Rectal smooth muscle tissue (tissue), 1 donor: ENCODE data around the gene RAB31.

ENCODE experiments used
- H3K27ac ChIP-seq: one replicate; pipeline ENCODE4 v1.7.0; 2013; ENCODE audit warnings: low read depth, low read length, inconsistent platforms
- H3K27me3 ChIP-seq: one replicate; pipeline ENCODE4 v1.7.0; 2013; ENCODE audit warnings: low read length; ENCODE audit not compliant: control insufficient read depth, insufficient read depth
- H3K36me3 ChIP-seq: one replicate; pipeline ENCODE4 v1.7.0; 2013; ENCODE audit warnings: low read length; ENCODE audit not compliant: control insufficient read depth, insufficient read depth
- H3K4me1 ChIP-seq: one replicate; pipeline ENCODE4 v1.7.0; 2013; ENCODE audit warnings: low read length; ENCODE audit not compliant: control insufficient read depth, insufficient read depth
- H3K4me3 ChIP-seq: one replicate; pipeline ENCODE4 v1.7.0; 2013; ENCODE audit warnings: low read length
- H3K9ac ChIP-seq: one replicate; pipeline ENCODE4 v1.7.0; 2013; ENCODE audit warnings: low read length

RAB31 gene

DNA sequence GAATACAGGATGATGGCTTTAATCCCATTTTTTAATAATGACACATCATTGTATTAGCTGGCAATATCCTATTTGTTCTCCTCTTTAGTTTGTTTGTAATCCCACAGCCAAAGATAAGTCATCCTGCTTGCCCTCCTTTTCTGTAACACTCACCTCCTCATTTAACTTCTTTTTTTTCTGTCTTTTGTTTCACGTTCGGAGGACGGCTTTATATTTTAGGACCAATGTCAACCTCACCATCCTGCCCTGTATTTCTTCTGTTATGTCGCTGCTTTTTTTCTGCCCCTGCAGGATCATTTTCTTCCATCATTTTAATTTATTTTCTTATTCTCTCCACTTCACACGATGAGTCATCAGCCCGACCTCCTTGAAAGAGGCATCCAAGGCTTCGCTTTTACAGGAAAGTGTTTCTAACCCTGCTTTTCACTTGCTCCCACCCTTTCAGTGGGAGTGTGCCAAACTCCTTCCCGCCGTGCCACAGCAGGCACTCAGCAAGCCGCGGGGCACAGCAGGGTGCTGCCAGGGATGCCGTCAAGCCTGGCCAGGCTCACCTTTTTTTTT, 11.4 kb downstream of the RAB31 start:
- Histone ChIP-seq H3K4me3 (no peak overlapping the region), H3K36me3 (no peaks in the 10 kb centered on the region), H3K4me1 (peaks cover 2% of the 10 kb centered on the region), H3K27me3 (no peaks in the 10 kb centered on the region), H3K27ac (peak overlapping the region; percentile 69), H3K9ac (no peak overlapping the region)

DNA sequence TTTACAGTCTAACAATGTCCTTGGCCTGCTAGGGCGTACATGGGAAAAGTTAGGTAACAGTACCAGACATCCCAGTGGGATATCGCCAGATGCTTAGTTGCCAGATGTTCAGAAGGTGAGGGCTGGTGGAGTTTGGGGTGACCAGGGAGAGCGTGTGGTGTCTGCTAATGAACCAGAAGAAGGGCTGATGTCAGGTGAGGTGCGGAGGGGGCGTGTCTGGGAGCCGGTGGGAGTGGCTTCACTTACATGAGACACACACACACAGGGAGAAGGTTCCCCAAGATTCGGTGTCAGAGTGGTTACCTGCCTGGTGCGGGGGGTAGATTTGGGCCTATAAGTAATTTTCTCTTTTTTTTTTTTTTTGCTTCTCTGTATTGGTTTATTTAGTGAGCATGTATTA, 12.2 kb downstream of the RAB31 start:
- Histone ChIP-seq H3K4me1 (peaks cover 2% of the 10 kb centered on the region), H3K9ac (no peak overlapping the region), H3K36me3 (no peaks in the 10 kb centered on the region), H3K27ac (no peak overlapping the region), H3K27me3 (no peaks in the 10 kb centered on the region), H3K4me3 (no peak overlapping the region)

DNA sequence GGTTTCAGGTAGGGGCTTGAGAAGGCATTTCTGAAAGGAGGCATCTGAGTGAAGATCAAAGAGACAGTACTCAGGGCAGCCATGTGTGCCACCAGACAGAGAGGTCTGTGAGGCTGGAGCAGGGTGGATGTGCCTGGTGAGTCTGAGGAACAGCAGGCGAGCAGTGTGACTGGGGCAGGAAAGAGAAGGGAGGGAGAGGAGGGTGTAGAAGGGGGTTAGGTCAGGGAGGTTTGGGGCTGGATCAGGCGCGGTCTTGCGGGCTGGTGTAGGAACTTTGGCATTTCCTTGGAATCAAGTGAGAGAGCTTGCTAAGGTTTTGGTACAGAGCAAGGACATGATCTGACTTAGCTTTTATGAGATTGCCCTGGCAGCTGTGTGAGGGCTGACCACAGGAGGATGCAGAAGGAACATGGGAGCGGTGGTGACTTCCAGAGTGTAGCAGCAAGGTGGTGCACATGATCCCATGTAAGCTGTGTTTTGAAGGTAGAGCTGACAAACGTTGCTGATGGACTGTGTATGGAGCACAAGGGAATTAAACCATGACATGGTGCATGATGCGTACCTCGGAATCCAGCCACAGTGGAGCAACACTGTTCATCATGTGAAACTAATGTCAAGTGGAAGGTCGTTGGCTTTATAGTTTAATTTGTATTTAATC, 13.9 kb downstream of the RAB31 start:
- Histone ChIP-seq H3K27me3 (no peaks in the 10 kb centered on the region), H3K27ac (no peak overlapping the region), H3K9ac (no peak overlapping the region), H3K36me3 (no peaks in the 10 kb centered on the region), H3K4me3 (no peak overlapping the region), H3K4me1 (peaks cover 2% of the 10 kb centered on the region)

DNA sequence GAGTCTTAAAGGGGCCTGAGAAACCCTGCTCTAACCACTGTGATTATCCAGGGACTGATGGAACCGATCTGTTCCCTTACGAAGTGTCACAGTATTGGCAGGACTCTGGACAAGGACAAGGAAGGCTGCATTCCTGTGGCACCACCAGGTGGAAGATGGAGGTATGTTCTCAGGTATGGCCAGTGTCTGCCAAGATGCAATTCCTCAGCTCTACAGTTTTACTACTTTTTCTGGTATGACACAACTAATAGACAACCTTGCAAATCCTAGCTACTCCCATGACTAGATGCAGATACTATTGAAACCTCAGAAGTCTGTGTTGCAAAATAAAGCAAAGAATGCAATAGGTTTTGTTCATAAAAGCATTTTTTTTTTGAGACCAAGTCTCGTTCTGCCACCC, 14.6 kb downstream of the RAB31 start:
- no peaks in the 10 kb centered on the region for H3K27me3 ChIP-seq
- peaks cover 2% of the 10 kb centered on the region for H3K4me1 ChIP-seq
- no peak overlapping the region for H3K27ac ChIP-seq
- no peaks in the 10 kb centered on the region for H3K36me3 ChIP-seq
- no peak overlapping the region for H3K4me3 ChIP-seq
- no peak overlapping the region for H3K9ac ChIP-seq

DNA sequence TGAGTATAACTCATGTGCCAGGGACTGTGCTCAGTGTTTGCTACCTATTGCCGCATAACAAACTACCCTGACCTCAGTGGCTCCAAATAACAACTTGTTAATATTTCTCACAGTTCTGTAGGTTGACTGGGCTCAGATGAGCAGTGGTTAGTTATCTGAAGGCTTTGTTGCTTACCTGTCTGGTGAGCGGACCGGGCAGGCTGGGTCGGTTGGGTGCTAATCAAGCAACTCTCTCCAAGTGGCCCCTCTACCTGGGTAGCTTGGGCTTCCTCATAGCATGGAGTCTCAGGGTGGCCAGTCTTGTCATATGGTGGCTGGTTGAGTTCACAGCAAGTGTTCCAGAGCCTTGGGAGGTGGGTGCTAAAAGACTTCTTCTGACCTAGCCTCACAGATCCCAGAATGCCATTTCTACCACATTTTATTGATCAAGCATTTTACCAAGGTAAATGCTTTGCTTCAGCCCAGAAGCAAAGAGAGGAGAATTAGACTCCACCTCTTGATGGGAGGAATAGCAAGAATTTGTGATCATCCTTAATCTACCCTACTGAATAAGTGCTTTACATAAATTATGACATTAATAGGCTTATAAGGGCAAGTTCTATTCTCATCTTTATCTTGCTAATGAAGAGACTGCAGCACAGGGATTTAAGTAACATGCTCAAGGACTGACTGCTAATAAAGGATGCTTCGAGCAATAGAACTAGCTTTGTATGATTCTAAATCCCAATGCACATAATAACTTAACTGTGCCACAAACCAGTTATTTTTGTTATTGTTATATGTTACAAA, 16.9 kb downstream of the RAB31 start:
- H3K4me3 ChIP-seq: no peak overlapping the region
- no peaks in the 10 kb centered on the region for H3K36me3 ChIP-seq
- no peaks in the 10 kb centered on the region for H3K27me3 ChIP-seq

DNA sequence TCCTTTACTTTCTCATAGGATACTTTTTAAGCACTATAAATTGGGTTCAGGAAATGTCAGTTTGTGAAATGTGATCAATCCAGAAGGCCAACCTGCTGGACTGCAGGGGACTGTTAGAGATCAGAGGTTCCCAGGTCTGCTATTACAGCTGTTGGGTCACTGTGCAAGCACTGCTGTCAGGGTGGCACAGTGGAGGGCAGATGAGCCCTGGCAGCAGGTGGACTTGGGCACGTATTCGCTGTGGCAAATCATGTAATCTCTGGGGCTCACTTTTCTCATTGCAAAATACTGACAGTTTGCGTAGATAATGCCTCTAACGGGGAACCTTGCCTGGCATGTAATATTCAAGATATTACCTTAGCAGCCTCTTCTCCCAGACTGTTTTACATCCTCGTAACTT, 18.1 kb downstream of the RAB31 start:
- no peak overlapping the region for H3K9ac ChIP-seq
- H3K27ac ChIP-seq: no peak overlapping the region
- H3K4me3 ChIP-seq: no peak overlapping the region
- H3K36me3 ChIP-seq: no peaks in the 10 kb centered on the region
- H3K4me1 ChIP-seq: no peaks in the 10 kb centered on the region
- H3K27me3 ChIP-seq: no peaks in the 10 kb centered on the region

More for the DNA sequence above, 16.9 kb downstream of the RAB31 start:
- Histone ChIP-seq H3K27ac (no peak overlapping the region), H3K4me1 (no peaks in the 10 kb centered on the region), H3K9ac (no peak overlapping the region)

DNA sequence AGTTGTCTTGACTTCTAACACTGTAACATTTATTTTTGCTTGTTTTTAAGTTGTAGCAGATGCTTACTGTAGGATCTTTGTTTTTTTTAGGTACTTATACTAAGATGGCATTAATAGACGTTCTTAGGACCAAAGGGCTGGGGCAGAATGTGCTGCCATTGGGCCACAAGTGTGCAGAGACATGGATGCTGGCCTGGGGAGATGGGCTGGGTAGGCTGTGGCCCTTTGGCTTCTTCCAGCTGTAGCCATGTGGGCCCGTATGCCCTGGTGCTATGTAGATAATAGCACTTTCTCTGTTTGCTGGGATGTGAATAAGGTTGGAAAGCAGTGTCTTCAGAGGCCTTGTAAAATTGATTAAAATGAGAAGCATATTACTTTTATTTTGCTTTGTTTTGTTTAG, 18.8 kb downstream of the RAB31 start:
- Histone ChIP-seq H3K4me1 (no peaks in the 10 kb centered on the region), H3K9ac (no peak overlapping the region), H3K36me3 (no peaks in the 10 kb centered on the region)

DNA sequence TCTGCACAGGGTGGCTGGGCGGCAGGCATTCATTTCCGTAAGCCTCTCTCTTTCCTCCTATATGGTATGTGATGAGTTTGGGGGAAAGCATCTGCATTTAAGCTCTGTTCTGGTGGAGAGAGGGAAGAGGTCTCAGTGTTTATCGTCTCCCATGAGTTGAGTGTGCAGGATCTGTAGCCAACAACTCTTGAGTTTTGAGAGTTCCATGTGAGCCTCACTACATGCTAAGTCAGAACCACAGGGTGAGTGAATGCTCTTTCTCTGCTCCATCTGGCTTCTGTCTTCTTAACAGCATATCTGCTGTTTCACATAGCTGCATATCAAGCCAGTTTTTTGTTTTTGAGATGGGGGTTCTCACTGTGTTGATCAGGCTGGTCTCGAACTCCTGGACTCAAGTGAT, 22.7 kb downstream of the RAB31 start:
- H3K9ac ChIP-seq: no peak overlapping the region
- no peak overlapping the region for H3K4me3 ChIP-seq
- H3K4me1 ChIP-seq: no peaks in the 10 kb centered on the region
- H3K36me3 ChIP-seq: no peaks in the 10 kb centered on the region
- H3K27me3 ChIP-seq: no peaks in the 10 kb centered on the region
- H3K27ac ChIP-seq: no peak overlapping the region

More for the DNA sequence above, 18.8 kb downstream of the RAB31 start:
- no peaks in the 10 kb centered on the region for H3K27me3 ChIP-seq
- H3K27ac ChIP-seq: no peak overlapping the region
- no peak overlapping the region for H3K4me3 ChIP-seq

DNA sequence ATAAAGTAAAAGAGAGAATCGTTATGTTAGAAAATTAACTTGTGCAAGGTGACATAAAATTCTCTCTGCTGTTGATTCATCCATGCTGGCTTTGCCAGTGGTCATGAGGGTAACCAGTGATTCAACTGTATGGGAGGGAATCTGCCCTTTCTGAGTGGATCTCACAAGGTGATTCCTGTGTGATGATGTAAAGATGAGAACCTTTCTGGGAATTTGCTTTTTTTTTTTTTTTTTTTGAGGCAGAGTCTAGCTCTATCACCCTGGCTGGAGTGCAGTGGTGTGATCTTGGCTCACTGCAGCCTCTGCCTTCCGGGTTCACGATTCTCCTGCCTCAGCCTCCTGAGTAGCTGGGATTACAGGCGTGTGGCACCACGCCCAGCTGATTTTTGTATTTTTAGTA, 23.3 kb downstream of the RAB31 start:
- no peak overlapping the region for H3K9ac ChIP-seq
- no peaks in the 10 kb centered on the region for H3K4me1 ChIP-seq
- H3K4me3 ChIP-seq: no peak overlapping the region
- no peak overlapping the region for H3K27ac ChIP-seq
- no peaks in the 10 kb centered on the region for H3K27me3 ChIP-seq
- H3K36me3 ChIP-seq: no peaks in the 10 kb centered on the region

DNA sequence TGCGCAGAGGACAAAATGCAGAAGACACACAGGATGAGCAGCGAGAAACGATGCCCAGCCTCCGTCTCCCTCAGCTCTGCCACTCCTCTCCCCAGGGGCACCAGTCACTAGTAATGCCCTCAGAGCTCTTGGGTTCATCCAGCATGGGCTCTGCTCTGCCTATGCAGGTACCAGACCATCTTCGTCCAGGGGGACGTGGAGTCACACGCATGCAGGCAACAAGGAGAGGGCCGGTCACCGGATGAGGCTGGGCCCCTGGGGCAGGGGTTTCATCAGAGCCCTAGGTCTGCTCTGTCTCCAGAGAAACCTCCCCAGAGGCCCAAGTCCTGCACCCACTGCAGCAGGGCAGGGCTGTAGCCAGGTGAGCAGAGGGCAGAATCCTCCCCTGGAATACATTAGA, 23.9 kb downstream of the RAB31 start:
- H3K9ac ChIP-seq: no peak overlapping the region
- no peak overlapping the region for H3K27ac ChIP-seq
- no peak overlapping the region for H3K4me3 ChIP-seq
- no peaks in the 10 kb centered on the region for H3K27me3 ChIP-seq
- H3K4me1 ChIP-seq: no peaks in the 10 kb centered on the region
- no peaks in the 10 kb centered on the region for H3K36me3 ChIP-seq

DNA sequence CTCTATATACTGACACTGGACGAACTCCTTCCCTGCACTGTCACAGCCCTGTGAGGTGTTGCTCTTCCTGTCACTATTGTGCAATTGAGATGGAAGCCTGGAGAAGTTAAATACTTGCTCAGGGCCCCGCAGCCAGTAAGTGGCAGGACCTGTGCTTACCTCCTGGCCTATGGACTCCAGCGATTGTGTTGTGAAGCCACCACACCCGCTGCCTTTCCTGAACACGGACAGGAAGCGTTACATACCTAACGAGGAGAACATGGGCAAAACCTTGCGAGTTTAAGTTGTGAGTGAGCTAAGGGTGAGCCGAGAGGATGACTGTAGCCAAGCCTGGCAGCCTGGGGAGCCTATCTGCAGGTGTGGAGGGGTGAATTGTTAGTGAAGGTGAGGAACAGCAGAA, 26.1 kb downstream of the RAB31 start:
- Histone ChIP-seq H3K4me1 (no peaks in the 10 kb centered on the region), H3K27me3 (no peaks in the 10 kb centered on the region), H3K27ac (no peak overlapping the region), H3K9ac (no peak overlapping the region), H3K4me3 (no peak overlapping the region), H3K36me3 (no peaks in the 10 kb centered on the region)

DNA sequence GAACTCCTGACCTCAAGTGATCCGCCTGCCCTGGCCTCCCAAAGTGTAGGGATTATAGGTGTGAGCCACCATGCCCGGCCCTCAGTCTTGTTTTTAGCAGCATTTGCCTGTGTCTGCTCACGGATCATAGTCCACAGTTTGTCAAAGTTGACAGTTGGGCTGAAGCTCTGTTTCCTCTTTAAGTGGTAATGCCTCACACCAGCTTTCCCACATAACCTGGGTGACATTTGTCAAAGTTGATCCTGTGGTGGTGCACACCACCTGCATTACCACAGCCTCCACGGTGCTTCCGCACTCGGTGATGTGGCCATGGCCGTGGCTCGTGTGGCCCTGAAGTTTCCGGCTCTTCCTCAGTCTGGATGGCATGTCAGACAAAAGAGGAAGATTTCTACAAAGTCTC, 27.1 kb downstream of the RAB31 start:
- Histone ChIP-seq H3K4me1 (no peaks in the 10 kb centered on the region), H3K27me3 (no peaks in the 10 kb centered on the region), H3K27ac (no peak overlapping the region), H3K36me3 (no peaks in the 10 kb centered on the region), H3K4me3 (no peak overlapping the region), H3K9ac (no peak overlapping the region)

DNA sequence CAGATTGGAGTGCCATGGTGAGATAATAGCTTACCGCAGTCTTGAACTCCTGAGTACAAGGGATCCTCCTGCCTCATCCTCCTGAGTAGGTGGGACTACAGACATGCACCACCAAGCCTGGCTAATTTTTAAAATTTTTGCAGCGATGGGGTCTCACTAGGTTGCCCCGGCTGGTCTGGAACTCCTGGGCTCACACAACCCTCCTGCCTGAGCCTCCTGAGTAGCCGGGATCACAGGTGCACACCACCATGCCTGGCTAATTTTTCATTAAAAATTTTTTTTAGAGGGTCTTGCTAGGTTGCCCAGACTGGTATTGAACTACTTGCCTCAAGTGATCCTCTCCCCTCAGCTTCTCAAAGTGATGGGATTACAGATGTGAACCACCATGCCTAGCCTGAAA, 27.8 kb downstream of the RAB31 start:
- no peaks in the 10 kb centered on the region for H3K36me3 ChIP-seq

More for the DNA sequence above, 27.8 kb downstream of the RAB31 start:
- H3K27ac ChIP-seq: no peak overlapping the region
- H3K4me1 ChIP-seq: no peaks in the 10 kb centered on the region
- no peak overlapping the region for H3K9ac ChIP-seq
- no peaks in the 10 kb centered on the region for H3K27me3 ChIP-seq
- H3K4me3 ChIP-seq: no peak overlapping the region
